ENCODE results near the gene TBC1D32.
"Not testable (repeated sequence)": the region's sequence is repeated elsewhere in the genome, so short reads cannot be mapped to it uniquely, and the experiment has no call there.

DNA sequence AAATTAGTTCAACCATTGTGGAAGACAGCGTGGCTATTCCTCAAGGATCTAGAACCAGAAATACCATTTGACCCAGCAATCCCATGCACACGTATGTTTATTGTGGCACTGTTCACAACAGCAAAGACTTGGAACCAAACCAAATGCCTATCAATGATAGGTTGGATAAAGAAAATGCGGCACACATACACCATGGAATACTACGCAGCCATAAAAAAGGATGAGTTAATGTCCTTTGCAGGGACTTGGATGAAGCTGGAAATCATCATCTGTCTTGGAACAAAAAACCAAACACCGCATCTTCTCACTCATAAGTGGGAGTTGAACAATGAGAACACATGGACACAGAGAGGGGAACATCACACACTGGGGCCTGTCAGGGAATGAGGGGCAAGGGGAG, 22.5 kb downstream of the TBC1D32 start:
- not testable (repeated sequence) for TF ChIP-seq POLR2A (IDR thresholded peaks at IDR 0.05; ENCODE audit: low read depth, low read length); TAF1 (IDR thresholded peaks at IDR 0.05; ENCODE audit: borderline replicate concordance, low read depth, low read length); POLR2AphosphoS5 (IDR thresholded peaks at IDR 0.05; ENCODE audit: low read depth, low read length)
